ENCODE results near the gene CHRNB1. TPM values are rescaled to one million over a fixed set of nuclear protein-coding genes. Genes with fewer than 3 reads are reported as not detected.

Gene CHRNB1
- total RNA-seq, 1 donor from 2014 or later, result 11.7 TPM

DNA sequence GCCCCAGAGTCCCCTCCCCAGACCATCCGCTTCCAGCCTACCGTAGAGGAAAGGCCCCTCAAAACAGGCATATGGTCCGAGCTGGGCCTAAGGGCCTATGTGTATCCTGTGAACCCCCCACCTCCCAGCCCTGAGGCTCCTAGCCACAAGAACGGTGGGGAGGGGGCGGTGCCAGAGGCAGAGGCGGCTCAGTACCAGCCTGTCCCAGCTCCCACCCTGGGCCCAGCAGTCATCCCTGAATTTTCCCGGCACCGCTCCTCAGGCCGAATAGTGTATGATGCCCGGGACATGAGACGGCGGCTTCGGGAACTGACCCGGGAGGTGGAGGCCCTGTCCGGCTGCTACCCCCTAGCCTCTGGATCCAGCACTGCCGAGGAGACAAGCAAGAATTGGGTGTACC is 23.7 kb upstream of the CHRNB1 start:
- no peak overlapping the region for H3K4me3 Mint-ChIP-seq (ENCODE audit: unreplicated experiment)
- no peaks in the 10 kb centered on the region for H3K36me3 ChIP-seq (ENCODE audit: insufficient read depth, low read length)
- H3K4me1 ChIP-seq (ENCODE audit: insufficient read depth, low read length), result no peaks in the 10 kb centered on the region
- H3K27me3 ChIP-seq (ENCODE audit: insufficient read depth, low read length), result no peaks in the 10 kb centered on the region
- peaks cover 13% of the 10 kb centered on the region for H3K36me3 Mint-ChIP-seq (ENCODE audit: low read depth, unreplicated experiment)
- H3K4me1 Mint-ChIP-seq (ENCODE audit: low read depth, unreplicated experiment), result no peaks in the 10 kb centered on the region
- no peaks in the 10 kb centered on the region for H3K27me3 Mint-ChIP-seq (ENCODE audit: low read depth, unreplicated experiment)
- no peak overlapping the region for H3K4me2 ChIP-seq (ENCODE audit: low read length)
- no peak for DNase-seq (ENCODE audit: low read depth)
- TF ChIP-seq, protein P1, sequence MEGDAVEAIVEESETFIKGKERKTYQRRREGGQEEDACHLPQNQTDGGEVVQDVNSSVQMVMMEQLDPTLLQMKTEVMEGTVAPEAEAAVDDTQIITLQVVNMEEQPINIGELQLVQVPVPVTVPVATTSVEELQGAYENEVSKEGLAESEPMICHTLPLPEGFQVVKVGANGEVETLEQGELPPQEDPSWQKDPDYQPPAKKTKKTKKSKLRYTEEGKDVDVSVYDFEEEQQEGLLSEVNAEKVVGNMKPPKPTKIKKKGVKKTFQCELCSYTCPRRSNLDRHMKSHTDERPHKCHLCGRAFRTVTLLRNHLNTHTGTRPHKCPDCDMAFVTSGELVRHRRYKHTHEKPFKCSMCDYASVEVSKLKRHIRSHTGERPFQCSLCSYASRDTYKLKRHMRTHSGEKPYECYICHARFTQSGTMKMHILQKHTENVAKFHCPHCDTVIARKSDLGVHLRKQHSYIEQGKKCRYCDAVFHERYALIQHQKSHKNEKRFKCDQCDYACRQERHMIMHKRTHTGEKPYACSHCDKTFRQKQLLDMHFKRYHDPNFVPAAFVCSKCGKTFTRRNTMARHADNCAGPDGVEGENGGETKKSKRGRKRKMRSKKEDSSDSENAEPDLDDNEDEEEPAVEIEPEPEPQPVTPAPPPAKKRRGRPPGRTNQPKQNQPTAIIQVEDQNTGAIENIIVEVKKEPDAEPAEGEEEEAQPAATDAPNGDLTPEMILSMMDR (IDR thresholded peaks at IDR 0.05; ENCODE audit: insufficient read depth, low read depth, low read length), result no peak
- no peak for TF ChIP-seq EZH2 (IDR thresholded peaks at IDR 0.05; ENCODE audit: insufficient read depth, low read length)
- H4K20me1 ChIP-seq (ENCODE audit: insufficient read depth, low read length), result peaks cover 17% of the 10 kb centered on the region
- H3K9me3 Mint-ChIP-seq (ENCODE audit: unreplicated experiment), result no peaks in the 10 kb centered on the region
- no peak overlapping the region for H3K27ac ChIP-seq (ENCODE audit: low read depth, low read length)
- no peak overlapping the region for H3K27ac Mint-ChIP-seq (ENCODE audit: unreplicated experiment)
- no peak overlapping the region for H3K4me3 ChIP-seq (ENCODE audit: insufficient read depth, low read depth, low read length)
- no peak overlapping the region for H2AFZ ChIP-seq (ENCODE audit: low read depth, low read length)
- no peak overlapping the region for H3K9ac ChIP-seq (ENCODE audit: low read length)
- no peaks in the 10 kb centered on the region for H3K9me3 ChIP-seq (ENCODE audit: insufficient read depth, low read depth, low read length)
- H3K79me2 ChIP-seq (ENCODE audit: insufficient read depth, low read length), result no peaks in the 10 kb centered on the region
- no peak for FAIRE-seq

DNA sequence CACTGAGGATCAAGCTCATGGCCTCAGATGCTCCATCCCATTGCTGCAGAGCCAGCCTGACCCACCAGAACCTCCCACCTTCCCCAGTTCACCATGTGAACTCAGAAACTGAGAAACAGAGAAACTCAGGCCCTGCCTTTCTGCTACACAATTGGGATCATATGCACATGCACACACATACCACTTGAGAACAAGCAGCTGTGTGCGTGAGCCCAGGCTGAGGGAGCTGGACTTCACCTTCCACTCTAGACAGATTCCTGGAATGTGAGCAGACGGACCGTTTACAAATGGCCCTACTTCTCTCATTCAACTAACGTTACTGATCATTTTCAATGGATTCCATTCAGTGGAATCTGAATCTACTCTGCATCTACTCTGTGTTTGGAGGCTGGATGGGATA is 21.2 kb upstream of the CHRNB1 start:
- H3K27ac Mint-ChIP-seq (ENCODE audit: unreplicated experiment), result no peak overlapping the region
- no peak for TF ChIP-seq EZH2 (IDR thresholded peaks at IDR 0.05; ENCODE audit: insufficient read depth, low read length)
- TF ChIP-seq, protein P1 (IDR thresholded peaks at IDR 0.05; ENCODE audit: insufficient read depth, low read depth, low read length), result no peak
- no peaks in the 10 kb centered on the region for H3K27me3 ChIP-seq (ENCODE audit: insufficient read depth, low read length)
- no peaks in the 10 kb centered on the region for H3K9me3 ChIP-seq (ENCODE audit: insufficient read depth, low read depth, low read length)
- H3K79me2 ChIP-seq (ENCODE audit: insufficient read depth, low read length), result no peaks in the 10 kb centered on the region
- H3K36me3 Mint-ChIP-seq (ENCODE audit: low read depth, unreplicated experiment), result peaks cover 8% of the 10 kb centered on the region
- no peak overlapping the region for H3K9ac ChIP-seq (ENCODE audit: low read length)
- H3K4me2 ChIP-seq (ENCODE audit: low read length), result no peak overlapping the region
- H3K4me1 Mint-ChIP-seq (ENCODE audit: low read depth, unreplicated experiment), result no peaks in the 10 kb centered on the region
- H3K9me3 Mint-ChIP-seq (ENCODE audit: unreplicated experiment), result no peaks in the 10 kb centered on the region
- H3K36me3 ChIP-seq (ENCODE audit: insufficient read depth, low read length), result no peaks in the 10 kb centered on the region
- FAIRE-seq (no peak), DNase-seq (ENCODE audit: low read depth) (no peak)
- no peaks in the 10 kb centered on the region for H3K27me3 Mint-ChIP-seq (ENCODE audit: low read depth, unreplicated experiment)
- H2AFZ ChIP-seq (ENCODE audit: low read depth, low read length), result no peak overlapping the region
- no peak overlapping the region for H3K4me3 Mint-ChIP-seq (ENCODE audit: unreplicated experiment)
- H3K27ac ChIP-seq (ENCODE audit: low read depth, low read length), result no peak overlapping the region
- H4K20me1 ChIP-seq (ENCODE audit: insufficient read depth, low read length), result peaks cover 8% of the 10 kb centered on the region
- H3K4me1 ChIP-seq (ENCODE audit: insufficient read depth, low read length), result no peaks in the 10 kb centered on the region
- no peak overlapping the region for H3K4me3 ChIP-seq (ENCODE audit: insufficient read depth, low read depth, low read length)

DNA sequence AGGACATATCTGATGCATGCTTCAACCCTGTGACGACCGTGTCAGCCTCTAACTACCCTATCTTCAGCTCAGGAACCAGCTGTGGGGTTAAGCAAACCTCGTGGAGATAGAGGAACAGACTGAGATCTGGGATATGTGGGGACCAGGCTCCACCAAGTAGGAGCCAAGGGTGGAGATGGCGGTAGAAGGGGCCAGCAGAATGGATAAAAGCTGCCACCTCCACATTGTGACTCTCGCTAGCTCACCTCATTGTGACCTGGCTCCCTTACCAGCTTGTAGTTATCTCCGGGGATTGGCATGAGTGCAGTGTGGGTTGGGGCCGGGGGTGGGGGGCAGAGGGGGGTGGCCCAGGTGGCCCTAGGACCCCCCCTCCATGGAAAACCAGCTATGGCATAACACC is 19.5 kb upstream of the CHRNB1 start, which contains the start of gene SPEM2:
Gene SPEM2, plus strand, starts transcription at position 301 of the 400 bp plus-strand sequence. Its CDS starts 73 bp downstream, at position 374.
- H3K27ac Mint-ChIP-seq (ENCODE audit: unreplicated experiment), result peak within 1 kb of the TSS; percentile 58
- H3K4me3 Mint-ChIP-seq (ENCODE audit: unreplicated experiment), result peak within 1 kb of the TSS; percentile 45
- Histone ChIP-seq H3K36me3 (ENCODE audit: insufficient read depth, low read length) (no peaks in the 10 kb centered on the region), H3K4me2 (ENCODE audit: low read length) (no peak within 1 kb of the TSS), H3K9ac (ENCODE audit: low read length) (no peak within 1 kb of the TSS), H3K79me2 (ENCODE audit: insufficient read depth, low read length) (no peaks in the 10 kb centered on the region), H4K20me1 (ENCODE audit: insufficient read depth, low read length) (no peaks in the 10 kb centered on the region), H3K27ac (ENCODE audit: low read depth, low read length) (no peak within 1 kb of the TSS), H3K4me1 (ENCODE audit: insufficient read depth, low read length) (no peaks in the 10 kb centered on the region), H3K4me3 (ENCODE audit: insufficient read depth, low read depth, low read length) (no peak within 1 kb of the TSS), H3K9me3 (ENCODE audit: insufficient read depth, low read depth, low read length) (no peaks in the 10 kb centered on the region), H3K27me3 (ENCODE audit: insufficient read depth, low read length) (no peaks in the 10 kb centered on the region), H2AFZ (ENCODE audit: low read depth, low read length) (no peak within 1 kb of the TSS)
- H3K9me3 Mint-ChIP-seq (ENCODE audit: unreplicated experiment), result no peaks in the 10 kb centered on the region
- TF ChIP-seq, protein P1 (IDR thresholded peaks at IDR 0.05; ENCODE audit: insufficient read depth, low read depth, low read length), result no peak
- no peak for TF ChIP-seq EZH2 (IDR thresholded peaks at IDR 0.05; ENCODE audit: insufficient read depth, low read length)
- H3K27me3 Mint-ChIP-seq (ENCODE audit: low read depth, unreplicated experiment), result peaks cover 3% of the 10 kb centered on the region
- peaks cover 3% of the 10 kb centered on the region for H3K36me3 Mint-ChIP-seq (ENCODE audit: low read depth, unreplicated experiment)
- FAIRE-seq (no peak), DNase-seq (ENCODE audit: low read depth) (no peak)
- H3K4me1 Mint-ChIP-seq (ENCODE audit: low read depth, unreplicated experiment), result no peaks in the 10 kb centered on the region
